Islet precursor cell (in vitro differentiated cells): ENCODE data around the gene KCNMA1.

Experiments
- DNase-seq: peaks from one replicate; pipeline ENCODE4 v3.0.0-alpha.2; 2018

The KCNMA1 gene

GRCh38 chr10:77252380-77253146, 385.0 kb downstream of the KCNMA1 start:
- no peak for DNase-seq

- DNase-seq: no peak
These were observed 386.2 kb downstream of the KCNMA1 start for GRCh38 chr10:77251297-77252013.

GRCh38 chr10:77249901-77250459, 387.6 kb downstream of the KCNMA1 start:
- no peak for DNase-seq

- peak; percentile 96 for DNase-seq
These were observed 389.4 kb downstream of the KCNMA1 start for GRCh38 chr10:77248104-77248790.

GRCh38 chr10:77247031-77247990, 390.3 kb downstream of the KCNMA1 start:
- DNase-seq: peak; percentile 57

GRCh38 chr10:77245953-77246352, 391.7 kb downstream of the KCNMA1 start:
- DNase-seq: no peak

GRCh38 chr10:77244746-77245145, 392.9 kb downstream of the KCNMA1 start:
- peak; percentile 73 for DNase-seq

- no peak for DNase-seq
These were observed 393.3 kb downstream of the KCNMA1 start for GRCh38 chr10:77244286-77244685.

GRCh38 chr10:77241350-77241725, 396.3 kb downstream of the KCNMA1 start:
- no peak for DNase-seq

- DNase-seq: no peak
These were observed 396.8 kb downstream of the KCNMA1 start for GRCh38 chr10:77240706-77241349.

GRCh38 chr10:77240041-77240652, 397.5 kb downstream of the KCNMA1 start:
- DNase-seq: no peak

- DNase-seq: no peak
These were observed 400.5 kb downstream of the KCNMA1 start for GRCh38 chr10:77237120-77237519.

GRCh38 chr10:77236700-77237099, 400.9 kb downstream of the KCNMA1 start:
- DNase-seq: no peak

GRCh38 chr10:77236029-77236428, 401.6 kb downstream of the KCNMA1 start:
- DNase-seq: no peak

- DNase-seq: no peak
These were observed 403.0 kb downstream of the KCNMA1 start for GRCh38 chr10:77234599-77234998.

- peak; percentile 66 for DNase-seq
These were observed 404.1 kb downstream of the KCNMA1 start for GRCh38 chr10:77233466-77233865.

GRCh38 chr10:77231884-77232610, 405.6 kb downstream of the KCNMA1 start:
- no peak for DNase-seq

GRCh38 chr10:77231375-77231774, 406.2 kb downstream of the KCNMA1 start:
- no peak for DNase-seq

GRCh38 chr10:77230194-77230593, 407.4 kb downstream of the KCNMA1 start:
- no peak for DNase-seq

- no peak for DNase-seq
These were observed 407.9 kb downstream of the KCNMA1 start for GRCh38 chr10:77229704-77230103.

GRCh38 chr10:77228559-77228958, 409.0 kb downstream of the KCNMA1 start:
- DNase-seq: no peak
